Mesendoderm (in vitro differentiated cells): ENCODE results near the gene SIN3B.

Experiments used
- DNase-seq: peaks from one replicate; pipeline ENCODE4 v3.0.0; 2013
- H2AK5ac ChIP-seq: 2 replicates; pipeline ENCODE4 v1.6.1; 2013; ENCODE audit warnings: low read length, inconsistent platforms
- H2BK120ac ChIP-seq: 2 replicates; pipeline ENCODE4 v1.6.1; 2013; ENCODE audit warnings: low read depth, mild to moderate bottlenecking, low read length, moderate library complexity, mixed read lengths
- H2BK15ac ChIP-seq: replicated peaks from 2 replicates; pipeline ENCODE4 v1.6.1; 2013; ENCODE audit warnings: low read depth, mild to moderate bottlenecking, moderate library complexity
- H2BK5ac ChIP-seq: 2 replicates; pipeline ENCODE4 v1.6.1; 2013; ENCODE audit warnings: low read length, inconsistent platforms
- H3K18ac ChIP-seq: 2 replicates; pipeline ENCODE4 v1.6.1; 2013; ENCODE audit warnings: mild to moderate bottlenecking, low read length, mixed read lengths
- H3K23ac ChIP-seq: one replicate; pipeline ENCODE4 v1.6.1; 2013; ENCODE audit warnings: low read length
- H3K27ac ChIP-seq: 2 replicates; pipeline ENCODE4 v1.5.1; 2013; ENCODE audit warnings: low read depth, mild to moderate bottlenecking, inconsistent platforms, low read length, moderate library complexity
- H3K27me3 ChIP-seq: 2 replicates; pipeline ENCODE4 v1.6.1; 2013; ENCODE audit warnings: low read length, control low read depth, mild to moderate bottlenecking, inconsistent platforms; ENCODE audit not compliant: insufficient read depth, poor library complexity
- H3K36me3 ChIP-seq: 2 replicates; pipeline ENCODE4 v1.6.1; 2013; ENCODE audit warnings: low read length, inconsistent platforms; ENCODE audit not compliant: control insufficient read depth, insufficient read depth
- H3K4ac ChIP-seq: one replicate; pipeline ENCODE4 v1.6.1; 2013; ENCODE audit warnings: low read depth, mild to moderate bottlenecking, low read length, moderate library complexity
- H3K4me1 ChIP-seq: 2 replicates; pipeline ENCODE4 v1.6.1; 2013; ENCODE audit warnings: low read depth, low read length, inconsistent platforms; ENCODE audit not compliant: control insufficient read depth
- H3K4me2 ChIP-seq: 2 replicates; pipeline ENCODE4 v1.6.1; 2013; ENCODE audit warnings: low read length
- H3K4me3 ChIP-seq: 2 replicates; pipeline ENCODE4 v1.5.1; 2013; ENCODE audit warnings: mild to moderate bottlenecking, low read length
- H3K56ac ChIP-seq: one replicate; pipeline ENCODE4 v1.6.1; 2013; ENCODE audit warnings: low read length
- H3K79me1 ChIP-seq: 2 replicates; pipeline ENCODE4 v1.6.1; 2013; ENCODE audit warnings: low read length, inconsistent platforms
- H3K79me2 ChIP-seq: 2 replicates; pipeline ENCODE4 v1.6.1; 2013; ENCODE audit warnings: mild to moderate bottlenecking, low read length; ENCODE audit not compliant: control insufficient read depth, insufficient read depth
- H3K9ac ChIP-seq: 2 replicates; pipeline ENCODE4 v1.6.1; 2013; ENCODE audit warnings: low read length, inconsistent platforms
- H4K5ac ChIP-seq: one replicate; pipeline ENCODE4 v1.6.1; 2013; ENCODE audit warnings: low read length
- H4K8ac ChIP-seq: one replicate; pipeline ENCODE4 v1.6.1; 2013; ENCODE audit warnings: low read depth, mild to moderate bottlenecking, control low read depth, low read length, moderate library complexity
- WGBS: extraction: QIAGEN DNeasy Blood & Tissue Kit; methylation state at CpG from one replicate; pipeline ENCODE4 v1.1.7; 2013; ENCODE audit warnings: low lambda C conversion rate, missing lambda C conversion rate; ENCODE audit not compliant: insufficient coverage; ENCODE audit errors: extremely low coverage; 5-methylcytosine and 5-hydroxymethylcytosine counted together

The SIN3B gene

DNA sequence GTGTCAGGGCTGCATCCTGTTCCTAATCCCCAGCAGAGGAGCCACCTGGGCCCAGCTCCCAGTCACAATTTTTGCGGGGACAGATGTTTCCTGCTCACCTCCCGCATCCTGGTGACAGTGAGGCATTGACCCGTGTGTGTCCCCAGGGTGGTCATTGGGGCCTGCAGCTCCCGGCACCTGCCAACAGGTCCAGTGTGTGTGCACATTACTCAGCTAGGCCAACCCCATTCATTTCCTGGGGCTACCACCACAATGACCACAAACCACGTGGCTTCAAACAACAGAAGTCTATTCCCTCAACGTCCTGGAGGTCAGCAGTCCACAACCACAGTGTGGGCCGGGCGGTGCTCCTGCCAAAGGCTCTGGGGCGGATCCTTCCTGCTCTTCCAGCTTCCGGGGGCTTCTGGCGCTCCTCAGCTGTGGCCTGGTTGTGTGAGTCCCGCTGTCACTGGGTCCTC is 47.7 kb downstream of the SIN3B start:
- no peak overlapping the region for H4K5ac ChIP-seq
- H3K27me3 ChIP-seq, result no peaks in the 10 kb centered on the region
- no peak overlapping the region for H3K4me2 ChIP-seq
- H3K56ac ChIP-seq, result no peak overlapping the region
- H3K18ac ChIP-seq, result no peak overlapping the region
- DNase-seq, result no peak
- no peak overlapping the region for H3K9ac ChIP-seq
- peaks cover 10% of the 10 kb centered on the region for H3K79me2 ChIP-seq
- H3K4me3 ChIP-seq, result no peak overlapping the region
- H4K8ac ChIP-seq, result no peak overlapping the region
- no peak overlapping the region for H3K4ac ChIP-seq
- H3K23ac ChIP-seq, result no peak overlapping the region
- H2AK5ac ChIP-seq, result no peak overlapping the region
- no peaks in the 10 kb centered on the region for H3K4me1 ChIP-seq
- H2BK15ac ChIP-seq, result no peak overlapping the region
- peaks cover 6% of the 10 kb centered on the region for H3K36me3 ChIP-seq
- peaks cover 12% of the 10 kb centered on the region for H3K79me1 ChIP-seq
- WGBS, result no CpG with 5 or more reads among the region's 12 CpGs
- H2BK120ac ChIP-seq, result no peak overlapping the region
- H3K27ac ChIP-seq, result no peak overlapping the region
- no peak overlapping the region for H2BK5ac ChIP-seq

DNA sequence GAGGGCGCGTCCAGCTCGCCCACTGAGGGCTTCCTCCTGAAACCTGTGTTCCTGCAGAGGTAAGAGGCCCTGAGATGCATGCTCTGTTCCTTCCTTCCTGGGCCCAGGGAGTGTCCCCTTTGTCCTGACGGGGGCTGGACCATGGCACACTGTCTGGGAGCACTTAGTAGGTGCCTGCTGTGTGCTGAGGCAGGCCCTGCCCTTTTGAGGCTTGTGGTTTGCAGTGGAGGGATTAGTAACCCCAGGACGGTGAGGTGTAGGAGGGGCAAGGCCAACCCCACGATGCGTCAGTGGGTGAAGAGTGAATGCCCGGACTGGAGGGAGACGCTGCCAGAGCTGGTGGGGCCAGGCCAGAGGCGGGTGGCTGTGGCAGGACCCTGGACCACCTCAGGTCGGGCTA is 48.4 kb downstream of the SIN3B start:
- WGBS, result no CpG with 5 or more reads among the region's 11 CpGs

DNA sequence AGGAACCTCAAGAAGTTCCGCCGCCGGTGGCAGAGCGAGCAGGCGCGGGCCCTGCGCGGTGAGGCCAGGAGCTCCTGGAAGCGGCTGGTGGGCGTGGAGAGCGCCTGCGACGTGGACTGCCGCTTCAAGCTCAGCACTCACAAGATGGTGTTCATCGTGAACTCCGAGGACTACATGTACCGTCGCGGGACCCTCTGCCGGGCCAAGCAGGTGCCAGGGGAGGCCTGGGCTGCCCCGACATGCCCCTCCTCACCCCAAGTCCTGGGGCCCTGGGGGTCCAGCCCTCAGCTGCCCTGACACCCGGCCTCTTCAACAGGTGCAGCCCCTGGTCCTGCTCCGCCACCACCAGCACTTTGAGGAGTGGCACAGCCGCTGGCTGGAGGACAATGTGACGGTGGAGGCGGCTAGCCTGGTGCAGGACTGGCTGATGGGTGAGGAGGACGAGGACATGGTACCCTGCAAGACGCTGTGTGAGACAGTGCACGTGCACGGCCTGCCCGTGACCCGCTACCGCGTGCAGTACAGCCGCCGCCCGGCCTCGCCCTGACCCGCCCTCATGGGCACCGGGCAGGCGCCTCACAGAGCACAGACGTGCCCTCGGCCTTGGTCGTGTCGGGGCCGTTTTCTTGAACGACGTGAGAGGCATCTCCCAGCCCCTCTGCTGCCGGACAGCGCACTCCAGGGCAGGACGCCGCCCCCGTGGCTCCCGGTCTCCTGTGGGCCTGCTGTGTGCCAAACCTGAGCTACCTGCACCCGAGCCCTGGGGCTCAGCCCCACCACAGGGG is 49.2 kb downstream of the SIN3B start:
- no peak overlapping the region for H2BK5ac ChIP-seq
- H3K18ac ChIP-seq, result no peak overlapping the region
- H3K4me1 ChIP-seq, result no peaks in the 10 kb centered on the region
- H3K56ac ChIP-seq, result no peak overlapping the region
- H4K8ac ChIP-seq, result no peak overlapping the region
- H3K27me3 ChIP-seq, result no peaks in the 10 kb centered on the region
- no peak overlapping the region for H3K4me2 ChIP-seq
- H3K9ac ChIP-seq, result no peak overlapping the region
- no CpG with 5 or more reads among the region's 55 CpGs for WGBS
- no peak overlapping the region for H4K5ac ChIP-seq
- H3K27ac ChIP-seq, result no peak overlapping the region
- no peak overlapping the region for H3K4me3 ChIP-seq
- no peak overlapping the region for H2AK5ac ChIP-seq
- peaks cover 6% of the 10 kb centered on the region for H3K36me3 ChIP-seq
- H3K79me2 ChIP-seq, result peaks cover 10% of the 10 kb centered on the region
- no peak overlapping the region for H3K23ac ChIP-seq
- H3K79me1 ChIP-seq, result peaks cover 12% of the 10 kb centered on the region
- H2BK15ac ChIP-seq, result no peak overlapping the region
- no peak for DNase-seq
- no peak overlapping the region for H3K4ac ChIP-seq
- H2BK120ac ChIP-seq, result no peak overlapping the region

More for the DNA sequence above, 48.4 kb downstream of the SIN3B start:
- H3K23ac ChIP-seq, result no peak overlapping the region
- peaks cover 6% of the 10 kb centered on the region for H3K36me3 ChIP-seq
- no peaks in the 10 kb centered on the region for H3K4me1 ChIP-seq
- no peak overlapping the region for H2BK15ac ChIP-seq
- no peak overlapping the region for H2AK5ac ChIP-seq
- H4K5ac ChIP-seq, result no peak overlapping the region
- DNase-seq, result no peak
- H2BK120ac ChIP-seq, result no peak overlapping the region
- H3K9ac ChIP-seq, result no peak overlapping the region
- peaks cover 12% of the 10 kb centered on the region for H3K79me1 ChIP-seq
- no peak overlapping the region for H4K8ac ChIP-seq
- no peak overlapping the region for H2BK5ac ChIP-seq
- no peak overlapping the region for H3K4me2 ChIP-seq
- peaks cover 10% of the 10 kb centered on the region for H3K79me2 ChIP-seq
- no peak overlapping the region for H3K18ac ChIP-seq
- H3K27me3 ChIP-seq, result no peaks in the 10 kb centered on the region
- no peak overlapping the region for H3K4me3 ChIP-seq
- H3K27ac ChIP-seq, result no peak overlapping the region
- H3K56ac ChIP-seq, result no peak overlapping the region
- no peak overlapping the region for H3K4ac ChIP-seq

DNA sequence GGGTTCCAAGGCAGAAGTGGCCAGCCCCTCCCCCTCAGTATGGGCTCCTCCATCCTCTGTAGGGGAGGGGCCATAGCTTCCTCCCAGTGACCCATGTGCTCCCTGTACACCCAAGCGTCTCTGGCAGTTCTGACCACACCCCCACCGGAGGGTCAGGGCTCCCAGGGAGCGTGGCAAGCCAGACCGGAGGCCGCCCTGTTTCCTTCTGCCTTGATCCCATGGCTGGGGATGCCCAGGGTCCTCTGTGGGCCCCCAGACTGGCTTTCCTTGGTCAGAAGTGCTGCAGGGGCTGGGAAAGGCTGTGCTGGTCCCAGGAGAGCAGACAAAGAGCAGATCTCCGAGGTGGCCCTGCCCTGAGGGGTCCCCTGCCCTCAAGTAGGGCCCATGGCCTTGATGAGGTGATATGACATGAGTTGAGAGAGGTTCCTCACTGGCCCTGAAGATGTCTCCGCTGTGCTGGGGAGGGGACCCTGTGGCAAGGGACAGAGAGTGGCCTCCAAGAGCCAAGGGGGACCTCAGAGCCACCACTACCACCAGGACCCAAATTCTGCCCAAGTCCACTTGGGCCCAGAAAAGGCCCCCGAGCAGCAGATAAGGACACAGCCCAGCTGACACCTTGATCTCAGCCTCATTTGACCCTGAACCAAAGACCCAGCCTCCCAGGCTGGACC is 51.8 kb downstream of the SIN3B start:
- Histone ChIP-seq H3K4me3 (no peak overlapping the region), H3K23ac (no peak overlapping the region), H3K4me1 (no peaks in the 10 kb centered on the region), H3K9ac (no peak overlapping the region), H3K27ac (no peak overlapping the region), H3K36me3 (peaks cover 3% of the 10 kb centered on the region), H3K4ac (no peak overlapping the region), H3K79me1 (no peaks in the 10 kb centered on the region), H2BK120ac (no peak overlapping the region), H3K79me2 (no peaks in the 10 kb centered on the region), H4K5ac (no peak overlapping the region), H2BK5ac (no peak overlapping the region), H3K4me2 (no peak overlapping the region), H3K56ac (no peak overlapping the region), H3K27me3 (no peaks in the 10 kb centered on the region), H4K8ac (no peak overlapping the region), H2BK15ac (no peak overlapping the region), H2AK5ac (no peak overlapping the region), H3K18ac (no peak overlapping the region)
- WGBS, result no CpG with 5 or more reads among the region's 8 CpGs
- DNase-seq, result no peak

DNA sequence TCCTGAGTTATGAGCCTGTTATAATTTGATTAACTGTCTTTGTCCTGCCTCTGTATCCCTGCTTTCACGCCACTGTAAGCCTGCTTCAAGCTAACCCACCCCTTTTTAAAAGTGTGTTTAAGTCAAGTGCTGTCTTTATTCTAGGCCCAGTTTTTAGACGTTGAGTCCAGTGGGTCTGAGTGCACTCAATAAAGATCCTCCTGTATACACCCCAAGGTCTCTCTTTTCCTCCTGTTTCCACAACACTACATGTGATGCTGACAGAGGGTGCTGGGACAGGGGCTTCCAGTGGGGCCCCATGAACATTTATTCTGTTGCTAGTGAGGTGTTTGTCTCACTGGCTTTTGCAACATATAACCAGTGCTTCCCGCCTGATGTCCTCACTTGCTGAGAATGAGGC is 52.9 kb downstream of the SIN3B start:
- H3K23ac ChIP-seq, result no peak overlapping the region
- H3K4ac ChIP-seq, result no peak overlapping the region
- no peak overlapping the region for H3K9ac ChIP-seq

More for the DNA sequence above, 52.9 kb downstream of the SIN3B start:
- no peak overlapping the region for H3K18ac ChIP-seq
- no peak overlapping the region for H2BK5ac ChIP-seq
- no peaks in the 10 kb centered on the region for H3K79me2 ChIP-seq
- H3K56ac ChIP-seq, result no peak overlapping the region
- no peak overlapping the region for H4K5ac ChIP-seq
- H3K4me3 ChIP-seq, result no peak overlapping the region
- DNase-seq, result no peak
- no peak overlapping the region for H3K4me2 ChIP-seq
- no peak overlapping the region for H3K27ac ChIP-seq
- H3K4me1 ChIP-seq, result no peaks in the 10 kb centered on the region
- WGBS, result no CpG with 5 or more reads among the region's 3 CpGs
- H2AK5ac ChIP-seq, result no peak overlapping the region
- no peaks in the 10 kb centered on the region for H3K27me3 ChIP-seq
- no peak overlapping the region for H4K8ac ChIP-seq
- H3K79me1 ChIP-seq, result no peaks in the 10 kb centered on the region
- peaks cover 3% of the 10 kb centered on the region for H3K36me3 ChIP-seq
- H2BK15ac ChIP-seq, result no peak overlapping the region
- H2BK120ac ChIP-seq, result no peak overlapping the region
